Activated CD8-positive, alpha-beta memory T cell treated with anti-CD3 and anti-CD28 coated beads, Interleukin-2, amount 50 U/mL, for 48 hours (primary cell): Measurements from ENCODE around the gene OR51B4.
A peak's percentile ranks its signal among the peaks of the same experiment; 100 is the strongest.

Source experiments
- DNase-seq: peaks from one replicate; pipeline ENCODE4 v3.0.0-alpha.2; 2020

The OR51B4 gene

DNA sequence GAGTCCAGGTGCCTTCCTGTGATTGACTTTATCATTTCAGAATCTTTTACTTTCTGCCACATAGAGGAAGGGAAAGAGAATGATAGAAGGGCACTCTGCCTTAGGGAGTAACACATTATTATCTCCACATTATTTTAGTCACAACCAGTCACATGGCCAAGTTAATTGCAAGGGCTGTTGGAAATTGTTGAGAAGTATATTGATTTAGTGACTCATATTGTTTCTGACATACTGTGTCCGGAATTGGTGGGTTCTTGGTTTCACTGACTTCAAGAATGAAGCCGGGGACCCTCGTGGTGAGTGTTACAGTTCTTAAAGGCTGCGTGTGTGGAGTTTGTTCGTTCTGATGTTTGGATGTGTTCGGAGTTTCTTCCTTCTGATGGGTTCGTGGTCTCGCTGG, 8.7 kb downstream of the OR51B4 start:
- DNase-seq: no peak

DNA sequence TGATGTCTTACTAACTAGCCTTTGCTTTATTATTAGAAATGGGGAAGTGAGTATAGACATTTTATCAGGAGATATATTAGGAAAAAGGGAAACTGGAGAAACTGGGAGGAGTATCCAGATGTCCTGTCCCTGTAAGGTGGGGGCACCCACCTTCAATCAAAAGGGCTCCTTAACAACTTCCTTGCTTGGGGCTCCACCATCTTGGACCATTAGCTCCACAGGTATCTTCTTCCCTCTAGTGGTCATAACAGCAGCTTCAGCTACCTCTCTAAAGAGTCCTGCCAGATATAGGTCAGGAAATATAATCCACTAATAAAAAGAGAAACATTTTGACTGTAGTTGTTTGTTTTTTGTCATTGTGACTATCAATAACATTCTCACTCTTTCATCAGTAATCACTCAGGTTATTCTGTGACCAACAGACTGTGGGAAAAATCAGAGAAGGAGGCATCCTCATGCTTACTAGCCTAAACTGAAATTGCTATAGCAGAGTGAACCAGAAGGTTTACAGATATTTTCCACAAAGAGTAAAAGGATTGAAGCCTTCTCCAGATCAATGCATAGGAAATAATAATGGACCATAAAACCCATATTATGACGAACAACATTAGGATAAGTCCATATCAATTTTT, 10.4 kb downstream of the OR51B4 start:
- DNase-seq: no peak

DNA sequence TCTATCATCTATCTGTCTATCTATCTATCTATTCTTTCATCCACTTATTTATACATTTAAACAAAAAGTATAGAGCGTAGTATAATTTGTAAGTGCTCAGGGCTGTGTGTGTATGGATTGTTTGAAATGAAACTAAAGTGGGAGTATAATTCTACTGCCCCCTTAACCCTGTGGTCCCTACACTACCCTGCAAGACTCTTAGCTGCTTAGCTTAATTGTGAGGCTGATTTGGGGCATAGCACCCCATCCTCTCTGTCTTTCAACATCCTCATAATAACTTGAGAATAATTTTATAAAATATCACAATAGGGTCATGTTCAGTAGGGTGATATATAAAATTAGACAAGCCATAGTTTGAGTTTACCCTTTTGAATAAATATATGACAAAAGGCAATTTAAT, 11.6 kb downstream of the OR51B4 start:
- DNase-seq: no peak

DNA sequence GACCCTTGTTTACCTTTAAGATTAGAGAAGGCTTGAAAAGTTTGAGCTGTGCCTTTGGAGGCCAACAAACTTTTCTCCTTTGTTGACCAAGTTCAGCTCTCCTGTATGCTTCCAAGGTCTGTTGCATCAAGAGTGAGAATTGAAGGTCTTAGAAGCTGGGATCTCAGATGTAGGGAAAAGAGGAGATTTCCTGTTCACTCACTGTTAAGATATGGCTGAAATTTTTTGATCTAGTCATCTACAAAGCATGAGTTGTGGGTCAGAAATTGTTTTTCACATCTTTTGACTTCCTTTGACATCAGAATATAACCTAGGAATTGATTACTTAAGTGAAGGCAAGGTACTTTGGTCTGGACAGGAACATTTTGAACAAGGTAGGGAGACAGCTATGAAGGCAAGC, 12.1 kb downstream of the OR51B4 start:
- DNase-seq: no peak

DNA sequence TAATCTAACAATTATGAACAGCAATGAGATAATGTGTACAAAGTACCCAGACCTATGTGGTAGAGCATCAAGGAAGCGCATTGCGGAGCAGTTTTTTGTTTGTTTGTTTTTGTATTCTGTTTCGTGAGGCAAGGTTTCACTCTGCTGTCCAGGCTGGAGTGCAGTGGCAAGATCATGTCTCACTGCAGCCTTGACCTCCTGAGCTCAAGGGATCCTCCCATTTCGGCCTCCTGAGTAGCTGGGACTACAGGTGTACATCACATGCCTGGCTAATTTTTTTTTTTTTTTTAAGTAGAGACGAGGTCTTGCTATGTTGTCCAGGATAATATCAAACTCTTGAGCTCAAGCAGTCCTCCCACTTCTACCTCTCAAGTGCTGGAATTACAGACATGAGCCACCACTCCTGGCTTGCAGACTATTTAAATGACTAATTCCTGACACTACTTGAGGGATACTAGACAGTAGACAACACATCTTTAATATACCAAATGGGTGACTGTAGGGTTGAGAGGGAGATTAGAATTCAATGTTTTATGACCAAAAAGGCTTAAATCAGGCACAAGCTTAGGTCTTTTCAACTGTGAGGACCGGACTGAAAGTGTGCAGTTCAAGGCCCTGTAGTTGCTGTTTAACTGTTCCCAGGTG, 12.7 kb downstream of the OR51B4 start:
- DNase-seq: no peak

DNA sequence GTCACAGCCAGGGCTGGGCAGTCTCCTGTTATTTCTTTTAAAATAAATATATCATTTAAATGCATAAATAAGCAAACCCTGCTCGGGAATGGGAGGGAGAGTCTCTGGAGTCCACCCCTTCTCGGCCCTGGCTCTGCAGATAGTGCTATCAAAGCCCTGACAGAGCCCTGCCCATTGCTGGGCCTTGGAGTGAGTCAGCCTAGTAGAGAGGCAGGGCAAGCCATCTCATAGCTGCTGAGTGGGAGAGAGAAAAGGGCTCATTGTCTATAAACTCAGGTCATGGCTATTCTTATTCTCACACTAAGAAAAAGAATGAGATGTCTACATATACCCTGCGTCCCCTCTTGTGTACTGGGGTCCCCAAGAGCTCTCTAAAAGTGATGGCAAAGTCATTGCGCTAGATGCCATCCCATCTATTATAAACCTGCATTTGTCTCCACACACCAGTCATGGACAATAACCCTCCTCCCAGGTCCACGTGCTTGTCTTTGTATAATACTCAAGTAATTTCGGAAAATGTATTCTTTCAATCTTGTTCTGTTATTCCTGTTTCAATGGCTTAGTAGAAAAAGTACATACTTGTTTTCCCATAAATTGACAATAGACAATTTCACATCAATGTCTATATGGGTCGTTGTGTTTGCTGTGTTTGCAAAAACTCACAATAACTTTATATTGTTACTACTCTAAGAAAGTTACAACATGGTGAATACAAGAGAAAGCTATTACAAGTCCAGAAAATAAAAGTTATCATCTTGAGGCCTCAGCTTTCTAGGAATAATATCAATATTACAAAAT, 13.4 kb downstream of the OR51B4 start:
- no peak for DNase-seq

DNA sequence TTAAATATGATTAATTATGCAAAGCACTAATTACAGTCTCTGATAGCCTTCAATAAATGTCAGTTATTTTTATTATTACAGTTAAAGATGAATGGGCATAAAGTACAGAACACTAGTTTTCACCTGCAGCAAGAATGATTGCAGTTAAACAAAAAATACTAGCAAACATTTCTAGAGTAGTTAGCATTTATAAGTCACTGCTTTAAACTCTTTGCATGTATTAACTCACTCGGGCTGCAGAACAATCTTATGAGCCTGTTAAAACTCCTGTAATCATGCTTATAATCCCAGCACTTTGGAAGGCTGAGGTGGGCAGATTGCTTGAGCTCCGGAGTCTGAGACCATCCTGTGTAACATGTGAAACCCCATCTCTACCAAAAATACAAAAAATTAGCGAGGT, 14.8 kb downstream of the OR51B4 start:
- no peak for DNase-seq

DNA sequence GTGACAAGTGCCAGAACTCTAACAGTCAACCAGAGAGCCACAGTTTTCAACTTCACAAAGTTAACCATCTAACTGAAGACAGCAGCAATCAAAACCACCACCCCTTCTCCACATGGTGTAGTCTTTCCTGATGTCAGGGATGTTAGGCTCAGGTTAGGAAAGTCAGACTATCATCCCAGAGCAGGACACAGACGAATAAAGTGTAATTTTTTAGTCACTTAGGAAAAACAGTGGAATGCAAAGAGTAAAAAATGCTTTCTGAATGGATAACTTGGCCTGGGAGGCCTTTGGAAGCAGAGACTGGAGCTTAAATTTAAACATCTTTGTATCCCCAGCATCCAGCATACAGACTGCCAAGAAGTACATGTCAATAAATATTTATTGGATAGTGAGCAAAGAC, 15.4 kb downstream of the OR51B4 start:
- DNase-seq: no peak

DNA sequence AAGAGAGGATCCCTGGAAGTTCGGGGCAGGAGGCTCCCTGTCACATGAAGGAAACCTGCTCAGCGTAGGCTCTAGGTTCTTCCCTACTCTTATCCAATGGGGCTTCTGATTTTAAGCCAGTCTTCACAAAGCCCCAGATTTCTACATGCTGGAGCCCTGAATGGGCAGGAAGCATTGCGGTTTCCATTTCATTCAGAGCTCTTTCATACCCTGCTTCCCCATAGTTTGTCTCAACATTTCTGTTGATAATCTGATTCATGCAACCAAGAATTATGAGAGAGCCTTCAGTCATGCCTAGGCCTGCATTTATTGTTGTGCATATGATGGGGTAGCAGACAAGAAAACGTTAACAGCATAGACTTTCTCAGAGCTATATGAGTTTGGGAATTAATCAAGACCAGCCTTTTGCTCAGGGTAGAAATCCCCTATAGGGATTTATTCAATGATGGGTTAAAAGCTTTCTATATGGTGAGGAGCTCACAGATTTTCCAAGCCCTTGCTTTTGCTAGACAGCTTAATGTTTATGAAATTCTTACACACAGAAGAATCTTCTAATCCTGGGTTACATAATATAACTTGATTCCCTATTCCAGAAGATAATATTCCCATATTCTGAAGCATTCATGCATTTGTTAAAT, 15.9 kb downstream of the OR51B4 start:
- no peak for DNase-seq

DNA sequence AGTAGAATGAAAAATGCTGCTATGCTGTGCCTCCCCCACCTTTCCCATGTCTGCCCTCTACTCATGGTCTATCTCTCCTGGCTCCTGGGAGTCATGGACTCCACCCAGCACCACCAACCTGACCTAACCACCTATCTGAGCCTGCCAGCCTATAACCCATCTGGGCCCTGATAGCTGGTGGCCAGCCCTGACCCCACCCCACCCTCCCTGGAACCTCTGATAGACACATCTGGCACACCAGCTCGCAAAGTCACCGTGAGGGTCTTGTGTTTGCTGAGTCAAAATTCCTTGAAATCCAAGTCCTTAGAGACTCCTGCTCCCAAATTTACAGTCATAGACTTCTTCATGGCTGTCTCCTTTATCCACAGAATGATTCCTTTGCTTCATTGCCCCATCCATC, 17.1 kb downstream of the OR51B4 start:
- DNase-seq: no peak

DNA sequence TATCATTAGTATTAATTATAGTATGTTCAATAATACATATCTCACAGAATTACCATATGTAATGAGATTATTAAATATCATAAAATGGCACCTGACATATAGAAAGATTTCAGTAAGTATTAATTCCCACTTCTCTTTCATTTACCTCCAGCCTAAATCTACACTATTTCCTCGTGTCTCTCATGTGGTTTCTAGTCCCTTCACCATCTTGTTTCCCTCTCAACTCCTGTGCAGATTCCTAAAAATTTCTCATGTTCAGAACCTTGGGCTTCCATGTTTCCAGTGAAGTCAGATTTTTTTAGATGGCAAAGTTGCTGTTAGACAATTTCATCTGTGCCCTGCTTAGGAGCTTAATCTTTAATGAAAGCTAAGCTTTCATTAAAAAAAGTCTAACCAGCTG, 17.9 kb downstream of the OR51B4 start:
- DNase-seq: no peak

DNA sequence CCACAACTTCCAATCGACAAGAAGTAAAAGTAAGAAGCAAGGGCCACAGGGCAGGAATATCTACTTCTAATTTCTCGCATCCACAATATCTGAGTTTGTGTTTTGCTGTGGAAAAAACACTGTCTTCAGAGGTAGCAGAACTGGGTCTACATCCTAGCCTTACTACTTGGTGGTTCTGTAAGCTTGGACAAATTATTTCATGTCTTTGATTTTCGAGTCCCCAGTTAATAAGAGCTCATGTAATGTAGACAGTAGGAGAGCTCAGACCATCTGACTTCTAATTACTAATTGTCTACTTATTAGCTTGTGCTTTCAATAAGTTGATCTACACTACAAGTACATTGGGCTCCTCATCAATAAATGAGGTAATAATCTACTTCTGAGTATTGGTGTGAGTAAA, 18.7 kb downstream of the OR51B4 start:
- DNase-seq: no peak

DNA sequence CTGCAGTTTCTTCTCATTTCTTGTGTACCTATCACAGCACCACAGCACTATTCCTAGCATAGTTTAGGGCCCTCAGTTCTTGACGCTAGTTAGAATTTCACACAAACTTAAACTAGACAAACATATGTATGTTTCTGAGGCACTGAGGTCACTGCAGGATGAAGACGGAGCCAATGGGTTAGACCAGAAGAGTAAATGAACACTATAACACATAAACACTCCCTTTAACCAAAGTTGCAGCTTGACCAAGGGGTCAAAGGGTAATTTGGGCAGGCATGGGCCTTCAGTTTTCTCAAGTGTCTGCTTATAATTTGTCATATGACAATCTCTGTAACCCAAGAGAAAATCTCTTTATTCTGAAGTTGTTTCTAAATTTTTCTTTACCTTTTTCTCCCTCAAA, 19.1 kb downstream of the OR51B4 start:
- DNase-seq: no peak

DNA sequence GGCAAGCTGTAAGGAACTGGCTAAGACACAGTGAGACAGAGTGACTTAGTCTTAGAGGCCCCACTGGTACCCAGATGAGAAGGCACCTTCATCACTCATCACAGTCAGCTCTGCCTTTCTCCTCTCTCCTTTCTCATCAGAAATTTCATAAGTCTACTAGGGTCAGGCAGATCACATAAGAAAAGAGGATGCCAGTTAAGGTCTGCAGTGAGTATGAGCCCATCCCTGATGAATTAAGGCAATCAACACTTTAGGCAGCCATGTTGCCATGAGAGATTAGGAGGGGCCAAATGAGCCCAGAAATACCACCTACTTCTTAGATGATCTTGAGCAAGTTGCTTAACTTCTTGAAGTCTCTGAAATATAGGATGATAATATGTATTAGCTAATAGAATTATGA, 20.1 kb downstream of the OR51B4 start:
- DNase-seq: no peak

DNA sequence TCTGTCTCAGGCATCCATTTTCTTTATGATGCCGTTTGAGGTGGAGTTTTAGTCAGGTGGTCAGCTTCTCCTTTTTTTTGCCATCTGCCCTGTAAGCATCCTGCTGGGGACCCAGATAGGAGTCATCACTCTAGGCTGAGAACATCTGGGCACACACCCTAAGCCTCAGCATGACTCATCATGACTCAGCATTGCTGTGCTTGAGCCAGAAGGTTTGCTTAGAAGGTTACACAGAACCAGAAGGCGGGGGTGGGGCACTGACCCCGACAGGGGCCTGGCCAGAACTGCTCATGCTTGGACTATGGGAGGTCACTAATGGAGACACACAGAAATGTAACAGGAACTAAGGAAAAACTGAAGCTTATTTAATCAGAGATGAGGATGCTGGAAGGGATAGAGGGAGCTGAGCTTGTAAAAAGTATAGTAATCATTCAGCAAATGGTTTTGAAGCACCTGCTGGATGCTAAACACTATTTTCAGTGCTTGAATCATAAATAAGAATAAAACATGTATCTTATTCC, 21.1 kb downstream of the OR51B4 start:
- peak; percentile 51 for DNase-seq

DNA sequence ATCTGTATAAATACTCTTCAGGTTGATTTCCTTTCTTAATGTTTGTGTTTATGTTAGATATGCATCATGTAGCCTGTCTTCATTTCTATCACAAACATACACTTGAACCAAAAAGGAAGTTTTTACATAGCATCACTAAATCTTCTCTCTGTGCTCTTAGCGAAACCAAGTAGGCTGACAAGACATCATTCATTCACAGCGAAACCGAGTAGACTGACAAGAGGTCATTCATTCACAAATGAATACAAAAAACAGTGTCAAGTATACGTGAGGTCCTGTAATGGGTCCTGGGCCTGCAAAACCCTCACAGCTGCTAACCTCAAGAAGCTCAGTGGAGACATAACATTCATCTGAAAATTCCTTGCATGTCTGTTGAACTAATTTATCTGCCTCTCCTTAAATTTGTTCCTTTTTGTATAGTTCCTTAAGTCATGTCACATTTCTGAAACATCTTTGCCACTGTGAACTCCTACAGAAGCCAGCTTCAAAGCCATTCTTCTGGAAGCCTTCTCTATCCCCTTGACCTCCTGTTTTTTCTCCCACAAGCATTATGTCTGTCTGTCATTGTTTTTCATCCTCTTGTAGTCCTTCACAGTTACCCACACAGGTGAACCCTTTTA, 22.2 kb downstream of the OR51B4 start:
- DNase-seq: no peak

DNA sequence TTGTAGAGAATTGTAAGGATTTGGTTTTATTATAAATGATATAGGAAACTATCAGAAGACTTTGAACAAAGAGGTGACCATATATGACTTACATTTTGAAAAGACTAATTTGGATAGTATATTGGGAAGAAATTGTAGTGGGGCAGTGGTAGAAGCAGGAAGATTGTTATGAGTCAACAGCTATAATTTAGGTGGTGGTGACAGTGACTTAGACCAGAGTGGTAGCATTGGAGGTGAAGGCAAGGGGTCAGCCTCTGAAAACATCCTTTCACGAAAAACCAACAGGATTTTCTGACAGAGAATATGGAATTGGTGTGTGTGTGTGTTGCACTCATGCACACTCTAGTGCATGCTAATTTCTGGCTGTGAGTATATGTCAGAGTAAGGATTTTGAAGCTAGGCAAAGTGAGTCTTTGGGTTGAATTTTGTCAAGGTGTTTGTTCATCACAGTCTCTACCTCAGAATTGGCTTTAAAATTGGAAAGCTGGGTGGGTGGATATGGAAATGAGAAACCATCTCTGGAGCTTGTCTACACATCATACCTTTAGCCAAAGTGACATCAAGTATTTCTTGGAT, 23.9 kb downstream of the OR51B4 start:
- DNase-seq: no peak

DNA sequence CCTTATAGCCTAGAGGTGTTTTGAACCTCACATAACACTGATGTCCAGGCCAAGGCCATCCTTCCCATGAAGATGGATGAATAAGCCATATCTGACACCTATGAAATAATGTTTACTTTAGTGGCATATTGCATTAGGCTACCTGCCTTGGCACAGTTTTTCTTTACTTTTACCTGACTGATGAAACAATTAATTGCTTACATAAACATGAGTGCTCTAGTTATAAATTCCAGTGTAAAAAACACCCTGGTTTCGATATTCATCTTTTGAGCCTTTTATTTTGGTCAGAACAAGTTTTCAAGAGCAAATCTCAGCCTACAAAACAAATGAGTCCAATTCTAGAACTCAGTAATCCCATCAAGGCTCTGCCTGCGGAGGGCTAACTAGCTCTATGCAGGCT, 25.0 kb downstream of the OR51B4 start:
- DNase-seq: no peak

DNA sequence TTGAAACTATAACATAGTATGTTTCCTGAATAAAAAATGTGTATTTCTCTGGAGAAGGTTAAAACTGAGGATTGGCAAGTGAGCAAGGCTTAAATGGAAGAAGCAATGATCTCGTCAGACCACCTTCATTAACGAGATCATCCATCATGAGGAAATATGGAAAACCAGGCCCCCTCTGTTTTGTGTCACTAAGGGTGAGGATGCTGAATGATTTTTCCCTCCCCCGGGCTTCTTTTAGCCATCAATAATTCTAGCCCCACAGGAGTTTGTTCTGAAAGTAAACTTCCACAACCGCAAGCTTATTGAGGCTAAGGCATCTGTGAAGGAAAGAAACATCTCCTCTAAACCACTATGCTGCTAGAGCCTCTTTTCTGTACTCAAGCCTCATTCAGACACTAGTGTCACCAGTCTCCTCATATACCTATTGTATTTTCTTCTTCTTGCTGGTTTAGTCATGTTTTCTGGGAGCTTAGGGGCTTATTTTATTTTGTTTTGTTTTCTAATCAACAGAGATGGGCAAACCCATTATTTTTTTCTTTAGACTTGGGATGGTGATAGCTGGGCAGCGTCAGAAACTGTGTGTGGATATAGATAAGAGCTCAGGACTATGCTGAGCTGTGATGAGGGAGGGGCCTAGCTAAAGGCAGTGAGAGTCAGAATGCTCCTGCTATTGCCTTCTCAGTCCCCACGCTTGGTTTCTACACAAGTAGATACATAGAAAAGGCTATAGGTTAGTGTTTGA, 26.2 kb downstream of the OR51B4 start:
- DNase-seq: no peak

DNA sequence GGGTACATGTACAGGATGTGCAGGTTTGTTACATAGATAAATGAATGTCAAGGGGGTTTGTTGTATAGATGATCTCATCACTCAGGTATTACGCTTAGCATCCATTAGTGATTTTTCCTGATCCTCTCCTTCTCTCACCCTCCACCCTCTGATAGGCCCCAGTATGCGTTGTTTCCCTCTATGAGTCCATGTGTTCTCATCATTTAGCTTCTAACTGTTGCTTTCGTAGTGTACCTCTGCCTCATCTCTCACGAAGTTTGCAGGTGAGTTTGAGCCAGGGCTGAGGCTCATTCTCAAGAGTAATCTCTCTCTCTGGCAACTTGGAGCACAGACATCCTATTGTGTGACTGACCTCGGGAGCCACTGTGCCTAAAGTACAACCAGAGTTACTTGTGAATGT, 27.4 kb downstream of the OR51B4 start:
- no peak for DNase-seq

DNA sequence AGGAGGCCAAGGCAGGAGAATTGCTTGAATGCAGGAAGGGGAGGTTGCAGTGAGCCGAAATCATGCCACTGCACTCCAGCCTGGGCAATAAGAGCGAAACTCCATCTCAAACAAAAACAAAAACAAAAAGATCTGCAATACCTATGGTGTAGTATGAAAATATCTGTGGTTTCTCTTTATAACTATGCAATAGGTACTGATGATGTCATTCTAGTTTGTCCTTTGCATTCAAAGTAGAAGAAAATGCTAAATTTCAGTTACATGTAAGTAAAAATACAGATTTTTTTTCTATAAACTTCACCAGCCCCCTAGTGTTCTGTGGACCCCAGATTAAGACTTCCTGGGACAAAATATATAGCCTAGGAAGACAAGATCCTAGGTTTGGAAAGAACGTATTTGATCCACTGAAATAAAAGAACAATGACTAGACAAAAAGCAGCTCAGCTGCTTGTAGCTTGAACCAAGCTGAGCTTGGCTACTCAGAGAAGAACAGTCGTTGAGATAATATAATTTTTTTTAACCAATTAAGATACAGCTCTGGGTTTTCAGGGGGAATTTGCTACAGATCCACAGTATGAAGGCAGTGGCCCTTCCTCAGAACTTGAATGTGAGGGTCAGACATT, 29.2 kb downstream of the OR51B4 start:
- DNase-seq: no peak

DNA sequence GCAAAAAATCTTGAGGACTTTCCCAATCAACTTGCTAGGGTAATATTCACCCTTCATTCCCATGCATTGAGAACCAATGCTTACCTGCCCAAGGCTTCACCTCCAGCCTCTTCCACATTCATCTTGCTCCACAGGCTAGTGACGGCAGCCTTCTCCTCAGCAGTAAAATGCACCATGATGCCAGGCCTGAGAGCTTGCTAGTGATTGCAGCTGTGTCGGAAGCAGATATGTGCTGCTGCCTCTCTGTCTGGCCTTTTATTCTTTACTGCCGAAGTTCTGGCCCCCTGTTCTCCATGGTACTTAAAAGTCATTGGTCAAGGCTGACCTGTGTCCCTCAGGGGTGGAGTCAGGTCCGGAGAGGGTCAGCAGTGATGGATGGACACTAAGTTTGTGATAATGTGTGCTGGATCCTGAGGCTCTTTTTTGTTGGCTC, 32.0 kb downstream of the OR51B4 start, which contains the start of gene HBE1:
TSS of gene HBE1 (minus strand) at position 231 of the 433 bp plus-strand sequence. CDS start at position 176, 55 bp downstream.
- no peak for DNase-seq
